Activated CD8-positive, alpha-beta memory T cell treated with anti-CD3 and anti-CD28 coated beads for 4 hours (primary cell): ENCODE measurements around the gene TEC.

Experiments
- DNase-seq, 2 donors: peaks; one replicate each; pipeline ENCODE4 v3.0.0-alpha.2; 2020; ENCODE audit warnings: low read depth in 2 of 2

TEC gene

DNA sequence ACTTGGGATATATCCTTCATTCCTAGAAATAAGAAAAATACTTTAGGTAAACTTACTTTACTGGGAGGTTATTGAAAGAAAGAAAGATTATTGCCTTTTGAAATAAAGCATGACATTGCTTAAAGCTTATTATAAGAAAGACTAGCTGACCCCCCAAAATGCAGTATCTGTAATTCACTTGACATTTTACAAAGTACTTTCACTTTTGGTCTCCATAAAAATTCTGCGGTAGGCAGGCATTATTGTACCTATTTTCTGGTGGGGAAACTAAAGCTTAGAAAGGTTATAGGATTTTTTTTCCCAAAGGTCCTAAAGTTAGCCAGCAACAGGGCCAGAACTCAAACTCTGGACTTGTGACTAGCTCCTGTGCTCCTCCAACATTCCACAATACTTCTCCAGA is 105.9 kb downstream of the TEC start:
- no peak for DNase-seq

DNA sequence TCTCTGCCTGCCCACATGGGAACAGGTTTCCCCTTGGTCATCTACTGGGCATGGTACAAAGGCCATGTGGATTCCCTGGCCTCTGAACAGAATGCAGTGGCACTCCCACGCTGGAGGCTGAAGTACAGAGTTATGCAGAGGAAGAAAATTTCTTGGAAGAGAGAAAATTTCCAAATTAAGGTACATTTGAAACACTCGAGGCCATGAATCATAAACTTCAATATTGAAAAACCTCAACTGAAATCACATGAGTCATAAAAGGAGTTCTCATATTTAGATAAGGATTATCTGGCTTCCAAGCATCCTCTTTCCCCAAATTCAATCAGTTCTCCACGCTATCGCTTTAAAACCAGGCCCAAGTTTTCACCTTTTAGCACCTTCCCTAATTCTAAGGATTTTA is 107.5 kb downstream of the TEC start:
- DNase-seq = no peak

DNA sequence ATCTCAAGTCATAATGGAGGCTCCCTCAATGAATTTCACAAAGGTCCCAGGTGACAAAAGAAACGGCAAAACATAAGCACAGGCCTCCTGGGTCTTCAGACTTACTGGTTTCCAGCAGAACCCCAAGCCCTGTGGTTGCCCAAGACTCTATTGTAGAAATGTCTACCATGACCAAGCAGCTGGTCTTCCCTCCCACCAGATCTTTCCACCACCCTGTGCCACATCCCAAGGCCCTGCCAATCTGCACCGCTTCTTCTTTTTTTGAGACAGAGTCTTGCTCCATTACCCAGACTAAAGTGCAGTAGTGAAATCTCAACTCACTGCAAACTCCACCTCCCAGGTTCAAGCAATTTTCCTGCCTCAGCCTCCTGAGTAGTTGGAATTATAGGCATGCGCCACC is 112.4 kb downstream of the TEC start:
- DNase-seq = no peak

DNA sequence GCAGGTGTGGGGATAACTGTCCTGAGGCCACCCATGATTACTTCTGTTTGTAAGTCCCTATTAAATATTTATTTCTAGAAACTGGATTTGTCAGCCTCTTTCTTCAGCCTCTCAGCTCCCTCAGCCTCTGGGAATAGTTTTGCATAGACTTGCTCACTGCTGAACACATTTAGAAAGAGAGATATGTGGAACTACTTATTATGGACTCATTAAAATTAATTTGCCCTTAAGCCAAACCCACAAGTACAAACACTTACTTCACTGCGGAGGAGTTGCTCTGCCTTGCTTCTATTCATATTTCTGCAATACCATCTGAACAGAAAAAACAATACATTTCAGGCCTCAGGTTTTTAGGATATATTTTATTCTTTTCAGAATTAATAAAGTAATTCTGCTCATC is 113.2 kb downstream of the TEC start:
- DNase-seq = no peak

DNA sequence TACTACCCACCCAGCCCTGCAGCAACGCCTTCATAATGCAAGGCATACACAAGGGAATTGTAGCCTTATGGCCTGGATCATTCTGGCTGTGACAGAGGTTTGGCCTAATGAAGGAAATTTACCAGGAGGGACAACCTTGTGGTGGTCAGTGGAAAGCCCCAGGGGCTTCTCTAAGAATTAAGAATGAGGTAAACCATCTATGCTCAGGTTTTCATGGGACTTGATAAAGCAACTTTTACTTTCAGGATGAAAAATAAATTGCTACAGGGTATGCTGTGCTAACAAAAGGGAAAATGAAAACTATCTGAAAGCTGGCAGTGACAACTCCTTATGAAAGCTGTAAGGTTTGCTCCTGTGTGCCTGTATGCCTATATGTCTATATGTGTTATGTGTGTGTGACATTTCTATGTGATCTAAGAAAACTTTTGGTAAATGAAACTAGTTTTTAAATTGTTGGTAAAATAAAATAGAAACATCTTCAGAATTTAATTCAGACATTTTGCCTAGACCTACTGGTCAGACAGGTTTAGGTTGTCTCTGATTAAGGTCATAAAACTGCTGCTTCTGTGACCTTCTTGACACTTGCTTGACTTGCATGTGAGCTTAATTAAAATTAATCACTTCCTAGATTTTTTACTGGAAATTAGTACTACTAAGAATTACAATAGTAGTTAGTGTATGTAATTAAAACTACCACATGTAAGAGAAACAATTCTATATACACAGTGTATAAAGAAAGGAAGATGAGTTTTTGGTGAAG is 115.7 kb downstream of the TEC start:
- no peak for DNase-seq

DNA sequence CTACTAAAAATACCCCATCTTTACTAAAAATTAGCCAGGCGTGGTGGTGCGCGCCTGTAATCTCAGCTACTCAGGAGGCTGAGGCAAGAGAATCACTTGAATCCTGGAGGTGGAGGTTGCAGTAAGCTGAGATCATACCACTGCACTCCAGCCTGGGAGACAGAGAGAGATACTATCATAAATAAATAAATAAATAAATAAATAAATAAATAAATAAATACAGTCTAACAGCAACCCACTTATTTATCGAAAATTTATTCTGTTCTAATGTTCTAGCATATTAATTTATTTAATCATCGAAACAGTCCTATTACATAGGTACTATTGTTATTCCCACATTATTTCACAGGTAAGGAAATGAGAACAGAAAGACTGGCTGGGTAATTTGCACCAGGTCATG is 117.4 kb downstream of the TEC start:
- DNase-seq = no peak

DNA sequence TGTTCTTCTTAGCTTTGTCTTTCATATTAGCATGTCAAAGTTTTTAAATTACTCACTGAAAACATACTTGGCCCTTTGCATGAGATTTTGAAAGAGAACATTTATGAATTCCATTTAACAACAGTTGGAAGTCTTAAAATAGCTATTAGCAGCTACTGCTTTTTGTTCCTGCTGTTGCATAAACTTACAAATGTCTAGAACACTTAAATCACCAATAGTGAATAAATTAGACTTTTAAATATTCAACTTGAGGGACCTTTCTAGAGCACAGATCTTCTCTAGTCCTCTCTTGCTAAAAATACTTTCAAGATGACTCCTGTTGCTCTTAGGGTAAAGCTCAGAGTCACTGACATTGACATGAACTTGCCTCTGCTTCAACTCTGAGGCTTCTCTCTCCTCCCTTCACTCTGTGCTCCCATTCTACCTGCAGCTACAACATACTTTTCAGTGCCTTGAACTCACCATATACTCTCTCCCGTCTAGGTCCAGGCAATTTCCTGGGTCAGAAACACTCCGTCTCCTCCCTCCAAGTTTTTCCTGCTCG is 119.7 kb downstream of the TEC start:
- no peak for DNase-seq

DNA sequence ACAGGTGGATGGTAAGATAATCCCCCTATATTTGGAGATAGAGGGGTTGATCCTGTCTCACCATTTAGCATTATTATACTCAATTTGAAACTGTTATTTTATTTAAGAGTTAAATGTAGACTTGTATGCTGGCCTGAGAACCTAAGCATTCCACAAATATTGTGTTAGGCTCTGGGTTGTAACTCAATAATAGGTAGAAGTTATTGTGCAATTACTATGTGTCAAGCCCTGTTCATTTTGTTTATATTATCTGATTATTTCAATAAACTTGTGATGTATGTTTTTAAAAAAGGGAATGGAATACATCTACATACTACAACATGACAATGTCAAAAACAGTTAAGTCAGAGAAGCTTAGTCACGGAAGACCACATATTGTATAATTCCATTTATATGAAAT is 122.0 kb downstream of the TEC start:
- DNase-seq = no peak

DNA sequence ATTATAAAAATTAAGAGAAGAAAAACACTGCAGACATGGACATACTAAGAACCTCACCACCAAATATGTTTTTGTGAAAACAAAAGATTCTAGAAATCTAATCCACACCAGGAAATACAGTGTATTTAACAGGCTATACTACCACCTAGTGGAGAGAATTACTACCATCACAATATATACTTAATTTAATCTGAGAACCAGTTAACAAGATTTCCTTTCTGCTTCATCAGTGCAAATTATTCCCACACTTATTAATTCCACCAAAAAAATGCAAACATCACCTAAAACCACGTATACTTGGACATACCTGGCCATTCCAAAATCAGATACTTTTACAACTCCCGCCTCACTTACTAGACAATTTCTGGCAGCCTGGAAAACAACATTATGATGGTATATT is 128.6 kb downstream of the TEC start:
- no peak for DNase-seq

DNA sequence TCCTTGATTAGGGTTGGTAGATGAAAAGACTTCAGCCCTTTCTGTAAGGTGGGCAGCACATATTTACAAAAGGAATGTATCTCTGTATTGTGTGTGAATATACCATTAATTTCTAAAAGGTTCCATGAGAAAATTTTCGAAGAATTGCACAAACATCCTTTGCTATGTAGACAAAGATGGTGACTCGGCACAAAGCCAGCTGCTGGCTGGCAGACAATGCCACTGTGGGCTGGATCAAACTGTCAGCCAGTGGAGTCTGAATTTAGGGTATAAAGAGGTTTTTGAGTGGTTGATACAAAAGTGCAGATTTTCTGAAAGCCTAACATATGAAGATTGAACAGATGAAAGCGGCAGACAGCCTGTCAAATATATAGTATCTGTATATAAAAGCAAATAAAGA is 129.9 kb downstream of the TEC start:
- DNase-seq = no peak

DNA sequence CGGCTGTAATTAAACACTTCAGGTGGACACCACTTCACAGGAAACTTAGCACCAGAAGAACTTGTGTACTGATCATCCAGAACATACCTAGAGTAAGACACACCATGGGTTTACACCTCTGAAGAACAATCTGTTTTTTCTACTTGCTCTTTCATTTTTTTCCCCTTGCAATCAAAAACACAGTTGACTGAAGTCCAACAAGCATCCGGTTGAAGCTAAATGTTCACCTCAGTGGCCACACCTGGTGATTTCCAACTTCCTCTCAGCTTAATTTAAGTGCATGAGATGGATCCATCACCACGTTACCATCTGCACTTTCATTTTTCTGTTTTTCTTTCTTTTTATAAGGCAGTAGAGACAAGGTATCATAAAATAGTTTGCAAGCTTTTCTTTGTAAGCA is 130.7 kb downstream of the TEC start:
- no peak for DNase-seq

DNA sequence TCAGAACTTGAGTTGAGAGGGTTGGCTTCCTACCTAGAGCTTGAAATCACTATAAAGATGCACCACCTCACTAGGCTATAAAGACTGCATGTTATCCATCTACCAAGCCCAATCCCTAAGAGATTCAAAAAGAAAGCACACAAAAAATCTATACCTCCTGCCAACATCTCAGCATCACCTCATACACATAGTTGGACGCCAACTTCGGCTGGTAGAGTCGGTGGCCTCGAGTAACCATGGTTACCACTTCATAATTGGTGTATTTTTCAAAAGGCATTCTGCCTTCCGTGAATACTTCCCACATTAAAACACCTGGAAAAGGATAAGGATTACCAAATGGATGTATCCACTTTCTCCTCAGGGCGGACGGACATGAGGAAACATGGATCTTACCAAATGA is 131.1 kb downstream of the TEC start:
- DNase-seq = no peak

DNA sequence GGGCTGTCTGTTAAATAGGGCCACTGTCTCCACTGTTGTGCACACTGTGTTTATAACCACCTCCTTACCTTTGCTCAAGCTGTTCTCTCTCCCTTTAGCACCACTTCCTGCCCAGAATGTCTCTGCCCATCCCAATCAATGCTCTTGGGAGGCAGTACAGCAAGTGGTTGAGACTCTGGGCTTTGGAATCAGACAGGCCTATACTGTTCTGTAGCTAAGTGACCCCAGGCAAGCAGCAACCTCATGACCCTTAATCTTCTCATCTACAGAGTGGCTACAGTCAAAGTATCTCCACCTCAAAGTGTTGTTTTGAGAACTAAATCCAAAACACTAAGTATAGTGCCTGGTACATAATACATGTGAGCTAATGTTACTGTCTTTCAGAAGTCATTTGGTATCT is 131.8 kb downstream of the TEC start:
- DNase-seq = no peak

DNA sequence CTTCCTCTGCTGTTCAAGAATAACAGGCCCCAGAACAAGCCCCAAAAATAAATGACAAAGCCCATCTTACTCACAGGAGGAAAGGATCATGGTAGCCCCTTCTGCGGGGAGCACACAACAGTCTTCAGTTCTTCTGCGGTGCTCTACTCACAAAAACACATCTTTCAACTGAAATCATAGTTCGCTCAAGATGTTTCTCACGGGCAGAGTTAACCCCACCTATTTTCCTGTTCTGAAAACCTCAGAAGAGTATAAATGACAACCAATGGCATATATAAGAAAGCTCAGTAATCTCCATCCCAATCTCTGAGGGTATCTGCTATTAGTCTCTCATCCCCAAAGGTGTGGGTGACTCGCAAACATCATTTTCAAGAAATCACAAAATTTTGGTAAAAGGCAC is 135.6 kb downstream of the TEC start, which contains the start of gene TXK:
Gene TXK, minus strand, starts transcription at position 170 of the 400 bp plus-strand sequence. Its CDS starts 80 bp downstream, at position 90.
- no peak for DNase-seq

DNA sequence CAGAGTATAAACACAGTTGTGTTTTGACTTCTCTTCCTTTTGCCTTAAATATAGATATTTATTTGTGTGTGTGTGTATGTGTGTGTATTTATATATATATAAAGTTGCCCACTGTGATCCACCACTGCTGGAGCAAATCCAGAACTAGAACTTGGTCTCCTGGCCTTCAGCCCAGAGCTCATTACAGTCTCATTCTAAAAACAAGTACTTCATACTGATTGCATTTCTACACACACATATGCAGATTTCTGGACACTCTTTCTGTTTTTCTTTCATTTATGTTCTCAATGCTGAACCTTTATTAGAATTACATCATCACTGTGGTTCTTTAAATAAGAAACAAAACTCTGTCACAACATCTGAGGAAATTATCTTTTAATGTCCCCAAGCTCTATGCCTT is 136.0 kb downstream of the TEC start:
- no peak for DNase-seq

DNA sequence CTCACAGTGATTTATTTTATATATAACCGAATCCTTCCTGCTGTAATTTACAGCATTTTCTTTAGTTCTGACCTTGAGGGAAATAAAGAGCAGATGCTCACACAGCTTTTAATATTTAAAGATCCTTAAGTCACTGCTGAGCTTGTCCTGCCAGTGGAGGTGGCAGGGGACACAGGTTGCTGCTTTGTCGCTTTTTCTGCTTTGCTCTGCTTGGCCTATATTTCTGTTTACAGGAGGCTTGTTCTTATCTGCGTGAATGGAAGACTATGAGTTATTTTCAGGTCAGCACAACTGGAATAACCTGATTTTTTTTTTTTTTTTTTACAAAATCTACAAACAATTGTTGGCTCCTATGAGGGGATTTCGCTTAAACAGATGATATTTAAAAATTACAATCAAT is 137.9 kb downstream of the TEC start:
- DNase-seq = no peak

DNA sequence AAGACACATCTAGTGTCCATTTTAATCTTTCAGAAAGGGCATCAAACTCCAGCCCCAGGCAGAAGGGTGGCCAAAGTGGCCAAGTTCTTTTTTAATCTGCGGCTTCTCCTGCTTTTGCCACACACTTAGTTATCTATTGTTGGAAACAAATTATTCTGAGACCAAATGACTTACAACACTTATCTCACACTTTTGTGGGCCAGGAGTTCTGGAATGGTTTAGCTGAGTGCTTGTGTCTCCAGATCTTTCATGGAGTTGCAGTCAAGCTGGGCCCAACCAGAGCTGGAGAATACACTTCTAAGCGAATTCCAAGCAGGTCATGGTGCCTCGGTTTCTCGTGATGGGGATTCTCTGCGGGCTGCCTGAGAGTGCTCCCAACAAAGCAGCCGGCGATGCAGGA is 139.5 kb downstream of the TEC start:
- no peak for DNase-seq

DNA sequence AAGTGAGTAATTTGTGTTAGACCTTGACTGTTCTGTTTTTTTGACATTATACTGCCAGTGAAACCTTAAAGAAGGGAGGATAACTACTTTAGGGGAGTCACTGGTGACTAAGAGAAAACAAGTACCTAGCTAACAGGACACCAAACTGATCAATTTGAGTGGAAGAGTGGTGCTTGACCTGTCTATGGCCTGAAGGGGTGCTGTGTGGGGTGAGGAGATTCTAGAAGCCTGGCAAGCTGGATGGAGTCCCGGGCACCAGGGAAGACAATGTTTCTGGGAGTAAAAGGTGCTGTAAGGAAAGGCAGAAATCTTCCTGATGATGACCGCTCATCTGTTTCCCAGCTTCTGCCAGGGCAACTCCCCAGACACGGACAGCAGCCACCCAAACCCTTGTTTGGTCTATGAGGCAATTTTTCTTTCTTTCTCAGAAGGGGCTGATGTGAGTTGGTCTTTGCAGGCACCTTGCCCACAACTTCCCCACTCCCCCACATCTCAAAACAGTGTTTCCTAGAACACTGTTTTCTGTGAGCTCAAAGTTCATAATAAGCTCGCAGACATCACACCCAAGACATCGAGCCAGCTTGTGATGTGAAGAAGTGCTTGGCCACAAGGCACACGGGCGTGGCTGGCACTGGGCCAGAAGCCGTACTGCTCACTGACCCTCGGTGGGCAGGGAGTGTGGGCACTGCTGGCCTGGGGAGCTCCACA is 140.2 kb downstream of the TEC start:
- DNase-seq = no peak

DNA sequence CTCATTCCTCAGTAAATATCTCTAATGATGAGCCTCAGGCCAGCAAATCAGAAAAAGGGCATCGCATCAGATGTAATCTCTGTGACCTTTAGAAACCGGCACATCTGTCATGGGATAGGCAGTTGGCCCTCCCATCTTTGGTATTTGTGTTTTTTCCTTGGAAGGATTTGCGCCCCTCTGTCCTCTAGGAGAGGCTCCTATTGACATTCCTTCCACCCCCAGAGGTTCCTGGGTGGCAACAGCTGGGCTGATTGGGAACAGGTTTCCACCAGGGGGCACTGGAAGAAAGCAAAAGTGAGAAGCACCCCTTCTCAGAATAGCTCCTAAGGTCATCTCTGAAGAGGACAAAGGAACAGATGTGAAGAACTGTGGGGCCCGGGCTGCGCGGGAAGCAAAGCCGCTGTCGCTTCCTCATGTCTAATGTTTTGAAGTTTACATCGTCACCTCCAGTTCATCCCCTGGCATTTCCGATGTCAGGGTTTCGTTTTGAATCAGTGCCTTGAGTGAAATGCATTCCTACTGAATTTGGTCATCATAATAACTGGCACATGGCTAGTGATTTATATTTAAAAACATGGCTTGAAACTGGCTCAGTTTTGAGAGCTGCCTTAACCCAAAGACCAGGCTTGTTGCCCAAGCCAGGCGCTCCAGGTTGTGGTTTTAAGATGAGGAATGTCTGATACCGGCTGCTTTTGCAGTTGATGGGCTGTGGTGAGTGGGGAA is 141.8 kb downstream of the TEC start:
- peak; percentile 30 to 36 for DNase-seq

DNA sequence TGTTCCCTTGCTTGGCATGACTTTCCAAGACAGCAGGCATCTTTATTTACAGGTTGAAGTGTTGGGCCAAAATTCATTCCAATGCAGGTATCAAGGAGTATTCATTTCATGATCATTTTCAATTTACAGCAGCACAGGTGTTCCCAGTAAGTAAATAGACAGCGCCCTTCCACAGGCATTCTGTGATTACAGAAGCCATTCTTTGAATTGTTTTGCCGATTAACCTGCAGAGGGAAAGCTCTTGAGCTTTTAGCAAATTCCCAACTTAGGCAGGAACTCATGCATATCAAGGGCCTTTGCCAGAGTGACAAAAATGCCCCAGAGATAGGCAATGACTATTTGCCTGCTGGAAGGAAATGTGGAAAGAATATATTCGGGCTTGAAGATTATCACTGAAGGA is 142.4 kb downstream of the TEC start:
- no peak for DNase-seq

DNA sequence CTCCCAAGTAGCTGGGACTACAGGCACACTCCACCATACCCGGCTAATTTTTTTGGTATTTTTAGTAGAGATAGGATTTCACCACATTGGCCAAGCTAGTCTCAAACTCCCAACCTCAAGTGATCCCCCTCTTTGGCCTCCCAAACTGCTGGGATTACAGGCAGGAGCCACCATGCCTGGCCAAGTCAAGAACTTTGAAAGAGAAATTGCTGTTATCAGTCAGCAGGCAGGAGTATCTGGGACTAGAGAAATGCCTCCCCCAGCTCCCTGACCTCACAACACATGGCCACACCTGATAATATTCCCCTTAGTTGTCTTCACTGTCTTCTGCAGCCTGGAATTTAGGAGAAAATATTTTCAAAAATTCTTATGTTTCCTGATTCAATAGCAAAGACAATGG is 143.0 kb downstream of the TEC start:
- no peak for DNase-seq

DNA sequence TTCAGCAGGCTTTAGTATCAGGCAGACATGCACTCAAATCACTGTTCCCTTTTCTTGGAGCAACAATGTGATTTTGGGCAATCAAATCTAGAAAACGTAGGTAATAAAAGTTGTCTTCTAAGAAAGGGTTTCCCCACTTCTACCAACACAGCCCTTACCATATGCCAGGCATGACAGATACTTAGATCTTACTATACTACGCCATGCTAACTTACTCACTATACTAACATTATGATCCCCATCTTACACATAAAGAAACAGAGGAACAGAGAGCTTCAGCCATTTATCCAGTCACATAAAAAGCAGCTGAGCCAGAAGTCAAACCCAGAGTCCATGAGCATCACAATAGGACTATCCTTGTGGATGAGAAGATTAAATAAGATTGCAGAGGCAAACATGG is 144.8 kb downstream of the TEC start:
- DNase-seq = no peak

DNA sequence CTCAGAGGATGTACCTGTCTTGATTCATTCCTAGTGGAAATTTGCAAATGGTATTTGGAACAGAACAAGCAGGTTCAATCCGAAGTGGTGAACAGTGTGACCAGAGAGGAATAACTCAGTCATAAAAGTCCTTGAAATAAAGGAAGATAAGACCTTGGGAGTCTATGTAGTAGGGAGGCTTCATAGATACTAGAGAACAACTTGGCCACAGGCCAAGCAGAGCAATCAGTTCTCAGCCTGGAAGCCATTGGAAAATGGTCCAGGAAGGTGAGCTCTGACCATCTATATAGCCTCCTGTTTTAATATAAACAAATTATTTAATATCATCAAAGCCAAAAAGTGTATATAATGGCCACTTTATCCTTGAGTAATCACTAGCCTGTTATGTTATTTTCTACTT is 146.9 kb downstream of the TEC start:
- DNase-seq = no peak
